Activated T-cell treated with anti-CD3 and anti-CD28 coated beads, Interleukin-2, amount 50 U/mL, for 72 hours (primary cell): Measurements from ENCODE around the gene VPS35L. TPM values are rescaled to one million over a fixed set of nuclear protein-coding genes. Genes with fewer than 3 reads are reported as not detected.

ENCODE experiments used
- ATAC-seq, 2 donors: fragments of 150-1000 bp; cut with Tn5 transposase; replicated peaks in 1 of 2; 2 replicates each; pipeline ENCODE4 v1.10.0; 2021; ENCODE audit warnings: moderate library complexity in 2 of 2, mild to moderate bottlenecking in 1 of 2
- DNase-seq, 2 donors: peaks; one replicate each; pipeline ENCODE4 v3.0.0; 2021 to 2022; ENCODE audit warnings: mixed read lengths in 1 of 2
- H3K27ac Mint-ChIP-seq: one replicate; pipeline ENCODE4 v1.8.0; 2022; ENCODE audit warnings: mild to moderate bottlenecking, moderate library complexity, mixed read lengths
- H3K27me3 Mint-ChIP-seq: one replicate; pipeline ENCODE4 v1.8.0; 2022; ENCODE audit warnings: low read depth, mixed read lengths
- H3K36me3 Mint-ChIP-seq, 2 donors: one replicate each; pipeline ENCODE4 v1.8.0; 2022; ENCODE audit warnings: mixed read lengths in 2 of 2, mild to moderate bottlenecking in 1 of 2; ENCODE audit not compliant: insufficient read depth in 2 of 2
- H3K4me1 Mint-ChIP-seq: one replicate; pipeline ENCODE4 v1.8.0; 2022; ENCODE audit warnings: low read depth, mixed read lengths
- H3K4me3 Mint-ChIP-seq, 2 donors: one replicate each; pipeline ENCODE4 v1.8.0; 2022; ENCODE audit warnings: mild to moderate bottlenecking in 2 of 2, mixed read lengths in 2 of 2, moderate library complexity in 2 of 2
- H3K9me3 Mint-ChIP-seq, 2 donors: one replicate each; pipeline ENCODE4 v1.8.0; 2022; ENCODE audit warnings: mixed read lengths in 2 of 2
- total RNA-seq, 2 donors: library from RNA; stranded (reverse); gene quantifications; one replicate each; pipeline ENCODE4 v1.2.3, GENCODE V29; 2022

The VPS35L gene
- total RNA-seq, 2 donors from 2014 or later = 46.5 to 57.8 TPM

DNA sequence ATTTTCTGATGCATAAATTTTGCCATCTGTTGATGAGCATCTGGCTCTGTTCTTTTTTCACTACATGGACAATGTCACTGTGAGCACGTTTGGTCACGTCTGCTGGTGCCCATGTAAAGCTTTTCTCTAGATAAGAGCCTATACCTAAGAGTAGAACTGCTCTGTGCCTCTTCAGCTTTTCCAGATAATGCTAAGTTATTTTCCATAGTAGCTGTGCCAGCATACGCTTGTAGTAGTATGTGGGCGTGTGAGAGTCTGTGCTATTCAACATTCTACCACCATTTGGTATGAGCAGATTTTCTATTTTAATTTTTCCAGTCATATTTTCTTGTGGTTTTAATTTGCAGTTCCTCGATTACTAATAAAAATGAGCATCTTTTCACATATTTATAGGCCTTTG lies 33.2 kb downstream of the VPS35L start:
- Mint-ChIP-seq H3K9me3 (no peaks in the 10 kb centered on the region), H3K27me3 (no peaks in the 10 kb centered on the region), H3K4me1 (peaks cover 10% of the 10 kb centered on the region), H3K4me3 (no peak overlapping the region), H3K36me3 (peaks cover 2% of the 10 kb centered on the region in 2 donors), H3K27ac (no peak overlapping the region)
- DNase-seq (no peak), ATAC-seq (no peak)

DNA sequence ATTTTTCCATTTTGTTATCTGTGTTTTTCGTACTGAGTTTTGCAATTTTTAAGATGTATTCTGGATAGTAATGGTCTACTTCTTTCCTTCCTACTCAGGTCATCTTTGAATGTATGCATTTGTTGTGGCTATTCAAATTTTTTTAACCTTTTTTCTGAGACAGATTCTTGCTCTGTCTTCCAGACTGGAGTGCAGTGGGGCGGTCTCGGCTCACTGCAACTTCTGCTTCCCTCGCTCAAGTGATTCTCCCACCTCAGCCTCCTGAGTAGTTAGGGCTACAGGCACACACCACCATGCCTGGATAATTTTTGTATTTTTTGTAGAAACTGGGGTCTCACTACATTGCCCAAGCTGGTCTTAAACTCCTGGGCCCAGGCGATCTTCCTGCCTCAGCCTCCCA lies 33.6 kb downstream of the VPS35L start:
- no peak overlapping the region for H3K4me3 Mint-ChIP-seq
- H3K36me3 Mint-ChIP-seq = peaks cover 2% of the 10 kb centered on the region in 2 donors
- no peak for ATAC-seq
- no peaks in the 10 kb centered on the region for H3K27me3 Mint-ChIP-seq
- no peak for DNase-seq
- H3K27ac Mint-ChIP-seq = no peak overlapping the region
- H3K9me3 Mint-ChIP-seq = no peaks in the 10 kb centered on the region
- peaks cover 10% of the 10 kb centered on the region for H3K4me1 Mint-ChIP-seq

DNA sequence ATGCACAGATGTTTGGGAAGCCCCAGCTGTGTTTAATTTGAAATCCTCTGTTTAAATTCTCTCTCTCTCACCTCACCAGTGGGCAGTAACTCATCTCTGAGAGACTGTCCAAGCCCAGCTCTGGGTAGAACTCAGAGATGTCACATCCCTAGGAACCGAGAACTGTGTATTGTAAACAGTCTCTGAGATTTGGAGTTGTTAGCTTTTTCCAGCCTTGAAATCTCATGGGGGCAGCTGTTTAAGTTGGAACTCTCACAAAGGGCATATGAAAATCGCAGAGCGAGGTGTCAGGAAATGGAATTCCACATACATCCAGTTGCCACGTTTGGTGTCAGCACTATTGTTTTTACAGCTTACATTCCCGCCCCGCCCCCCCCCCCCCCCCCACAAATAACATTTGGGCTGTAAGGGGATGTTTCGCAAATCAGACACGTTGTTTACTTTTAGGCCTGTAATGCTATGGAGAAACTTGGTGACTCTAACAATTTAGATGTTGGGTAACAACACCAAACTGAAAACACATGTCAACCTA lies 34.3 kb downstream of the VPS35L start:
- Mint-ChIP-seq H3K36me3 (peaks cover 2% of the 10 kb centered on the region in 2 donors), H3K4me1 (peaks cover 10% of the 10 kb centered on the region), H3K27me3 (no peaks in the 10 kb centered on the region), H3K27ac (no peak overlapping the region), H3K9me3 (no peaks in the 10 kb centered on the region), H3K4me3 (no peak overlapping the region)
- DNase-seq (no peak), ATAC-seq (no peak)

DNA sequence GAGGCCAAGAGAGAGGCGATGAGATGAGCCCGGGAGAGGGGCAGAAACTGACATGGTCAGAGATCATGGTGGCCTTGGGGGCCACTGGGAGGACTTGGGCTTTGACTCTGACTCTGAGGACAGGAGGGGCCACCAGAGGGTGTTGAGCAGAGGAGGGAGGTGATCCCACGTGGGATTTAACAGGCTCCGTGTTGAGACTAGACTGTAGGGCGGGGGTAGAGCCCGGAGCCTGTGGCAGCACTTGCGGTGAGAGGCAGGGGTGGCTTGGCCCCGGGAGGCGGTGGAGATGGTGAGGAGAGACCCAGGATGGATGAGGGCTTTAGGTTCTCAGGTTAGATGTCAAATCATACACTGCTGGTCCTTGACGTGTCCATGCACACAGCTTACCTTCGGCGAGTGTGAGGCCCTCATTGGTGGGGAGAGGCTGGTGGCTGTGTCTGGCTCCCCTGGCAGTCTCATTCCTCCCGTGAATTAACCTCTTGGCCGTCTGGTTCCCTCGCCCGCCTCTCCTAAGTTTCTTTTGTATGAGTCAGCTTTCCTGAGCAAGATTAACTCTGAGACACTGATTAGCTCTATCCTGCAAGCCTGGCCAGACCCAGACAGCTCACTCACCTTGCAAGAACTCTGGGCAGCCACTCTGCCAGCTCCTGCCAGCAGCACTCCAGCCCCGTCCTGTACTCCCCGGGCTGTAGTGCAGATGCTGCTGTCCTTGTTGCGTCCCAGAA lies 39.7 kb downstream of the VPS35L start:
- Mint-ChIP-seq H3K36me3 (peaks cover 0 to 2% of the 10 kb centered on the region in 2 donors), H3K4me1 (no peaks in the 10 kb centered on the region), H3K27ac (peak overlapping the region; percentile 71), H3K9me3 (no peaks in the 10 kb centered on the region), H3K4me3 (no peak overlapping the region), H3K27me3 (no peaks in the 10 kb centered on the region)
- DNase-seq (no peak), ATAC-seq (no peak)

DNA sequence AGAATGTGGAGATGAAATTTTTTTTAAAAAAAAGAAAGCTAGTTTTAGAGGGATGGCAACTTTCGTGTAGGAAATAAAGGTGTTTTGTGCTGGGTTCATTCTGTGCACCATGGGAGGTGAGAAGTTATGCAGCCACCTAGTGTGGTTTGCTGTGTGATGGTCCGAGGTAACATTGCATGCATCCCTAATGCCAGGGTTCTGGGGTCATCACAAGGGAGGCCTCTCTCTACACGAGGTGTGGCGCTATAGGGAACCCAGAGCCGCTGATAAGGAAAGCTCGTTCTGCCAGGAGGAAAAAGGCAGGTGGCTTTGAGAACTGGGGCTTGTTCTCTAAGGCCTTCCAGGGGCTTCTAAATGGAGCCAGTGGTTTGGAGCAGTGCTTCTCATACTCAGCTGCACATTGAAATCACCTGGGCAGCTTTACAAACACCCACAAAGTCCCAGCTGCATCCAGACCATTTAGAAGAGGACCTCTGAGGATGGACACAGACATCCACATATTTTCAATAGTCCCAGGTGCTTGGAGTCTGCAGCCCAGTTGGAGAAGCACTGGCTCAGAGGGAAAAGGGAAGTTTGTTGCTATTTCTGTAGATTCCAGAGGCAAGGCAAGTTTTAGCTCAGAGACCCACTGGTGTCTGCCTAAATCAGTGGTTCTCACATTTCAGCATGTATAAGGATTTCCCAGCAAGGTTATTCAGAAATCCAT lies 43.5 kb downstream of the VPS35L start:
- no peak for ATAC-seq
- no peak for DNase-seq
- Mint-ChIP-seq H3K9me3 (no peaks in the 10 kb centered on the region), H3K4me3 (no peak overlapping the region), H3K4me1 (no peaks in the 10 kb centered on the region), H3K27me3 (no peaks in the 10 kb centered on the region), H3K27ac (no peak overlapping the region), H3K36me3 (peaks cover 1 to 3% of the 10 kb centered on the region in 2 donors)

DNA sequence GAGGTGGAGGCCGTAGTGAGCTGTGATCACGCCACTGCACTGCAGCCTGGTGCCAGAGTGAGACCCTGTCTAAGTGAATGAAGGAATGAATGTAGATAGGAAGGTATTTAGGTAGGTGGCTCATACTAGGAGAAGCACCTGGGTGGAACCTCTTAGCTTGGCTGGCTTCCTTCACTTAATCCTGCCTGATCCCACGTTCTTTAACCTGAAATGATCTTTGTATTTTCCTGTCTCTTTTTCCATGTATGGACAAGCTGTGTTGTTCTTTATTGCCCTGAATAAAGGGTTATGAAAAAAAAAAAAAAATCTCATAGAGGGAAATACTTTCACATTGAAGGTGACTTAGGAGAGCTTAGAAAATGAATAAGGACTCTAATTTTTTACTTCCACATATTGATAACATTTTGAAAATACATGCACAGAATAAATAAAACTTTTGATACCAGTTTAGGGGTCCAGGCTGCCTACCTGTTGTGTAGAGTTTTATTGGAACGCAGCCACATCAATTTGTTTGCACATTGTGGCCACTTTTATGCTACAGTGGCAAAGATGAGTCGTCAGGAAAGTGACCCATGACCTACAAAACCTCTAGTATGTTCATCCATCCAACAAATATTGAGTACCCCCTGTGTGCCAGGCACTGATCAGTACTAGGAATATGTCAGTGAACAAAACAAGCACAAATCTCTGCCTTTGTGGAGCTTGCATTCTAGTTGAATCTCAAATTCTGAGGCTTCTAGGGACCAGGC lies 44.6 kb downstream of the VPS35L start:
- Mint-ChIP-seq H3K27me3 (no peaks in the 10 kb centered on the region), H3K36me3 (peaks cover 3 to 6% of the 10 kb centered on the region in 2 donors), H3K9me3 (no peaks in the 10 kb centered on the region), H3K4me3 (no peak overlapping the region), H3K4me1 (no peaks in the 10 kb centered on the region), H3K27ac (no peak overlapping the region)
- DNase-seq (no peak), ATAC-seq (no peak)

DNA sequence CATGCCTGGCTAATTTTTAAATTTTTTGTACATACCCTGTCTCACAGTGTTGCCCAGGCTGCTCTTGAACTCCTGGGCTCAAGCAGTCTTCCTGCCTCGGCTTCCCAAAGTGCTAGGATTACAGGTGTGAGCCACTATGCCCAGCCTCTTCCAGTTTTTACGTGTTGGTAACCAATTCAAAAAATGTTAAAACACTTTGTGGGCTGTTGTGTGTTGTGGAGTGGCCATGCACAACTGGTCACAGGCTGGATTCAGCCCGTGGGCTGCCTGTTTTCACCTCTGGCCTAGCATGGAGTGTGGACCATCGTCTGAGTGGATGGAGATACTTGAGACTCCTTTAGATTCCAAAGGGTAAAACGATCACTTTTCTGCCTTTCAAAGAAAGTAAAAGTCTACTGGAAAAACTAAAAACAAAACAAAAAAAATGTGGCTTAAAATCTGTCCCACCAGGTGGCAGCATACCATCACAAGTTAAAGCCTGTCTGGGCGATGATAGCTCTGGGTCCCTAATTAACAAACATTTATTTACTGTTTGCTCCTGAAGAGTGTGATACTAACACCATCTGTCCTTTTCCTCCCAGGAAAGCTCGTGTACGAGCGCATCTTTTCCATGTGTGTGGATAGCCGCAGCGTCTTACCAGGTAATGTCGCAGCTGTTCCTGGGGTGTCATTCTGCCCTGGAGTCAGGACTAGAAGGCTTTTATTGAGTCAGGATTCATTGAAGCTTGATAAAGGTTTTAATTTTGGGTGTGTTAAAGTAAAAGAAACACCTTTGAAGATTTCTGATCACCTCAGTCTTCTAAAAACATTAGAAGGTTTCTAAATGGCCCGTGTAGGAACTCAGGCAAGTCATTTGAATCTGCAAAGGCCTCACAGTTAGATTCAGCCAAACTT lies 45.8 kb downstream of the VPS35L start:
- Mint-ChIP-seq H3K9me3 (no peaks in the 10 kb centered on the region), H3K36me3 (peaks cover 3 to 9% of the 10 kb centered on the region in 2 donors), H3K4me3 (no peak overlapping the region), H3K27ac (no peak overlapping the region), H3K27me3 (no peaks in the 10 kb centered on the region), H3K4me1 (no peaks in the 10 kb centered on the region)
- ATAC-seq (no peak), DNase-seq (peak; percentile 14 to 28)

DNA sequence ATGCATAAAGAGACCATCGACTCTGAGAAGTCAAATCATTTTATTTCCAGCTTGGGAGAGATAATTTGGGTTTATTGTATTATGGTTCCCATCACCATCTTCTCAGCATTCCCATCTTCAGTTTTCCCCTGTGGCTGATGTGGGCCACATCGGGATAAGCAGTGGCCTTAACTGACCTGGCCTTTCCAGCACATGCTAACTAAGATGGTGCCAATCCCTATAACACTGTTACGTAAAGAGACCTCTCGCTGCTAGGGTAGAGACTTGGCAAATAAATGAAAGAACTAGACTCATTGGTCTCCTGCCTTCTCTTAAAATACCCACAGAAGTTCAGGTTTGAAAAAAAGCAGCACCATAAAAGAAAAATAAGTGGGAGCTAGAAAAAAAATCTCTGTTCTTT lies 49.4 kb downstream of the VPS35L start:
- no peak for DNase-seq
- peaks cover 3 to 15% of the 10 kb centered on the region in 2 donors for H3K36me3 Mint-ChIP-seq
- no peaks in the 10 kb centered on the region for H3K27me3 Mint-ChIP-seq
- no peaks in the 10 kb centered on the region for H3K4me1 Mint-ChIP-seq
- no peak overlapping the region for H3K4me3 Mint-ChIP-seq
- no peak for ATAC-seq
- no peak overlapping the region for H3K27ac Mint-ChIP-seq
- H3K9me3 Mint-ChIP-seq = no peaks in the 10 kb centered on the region

DNA sequence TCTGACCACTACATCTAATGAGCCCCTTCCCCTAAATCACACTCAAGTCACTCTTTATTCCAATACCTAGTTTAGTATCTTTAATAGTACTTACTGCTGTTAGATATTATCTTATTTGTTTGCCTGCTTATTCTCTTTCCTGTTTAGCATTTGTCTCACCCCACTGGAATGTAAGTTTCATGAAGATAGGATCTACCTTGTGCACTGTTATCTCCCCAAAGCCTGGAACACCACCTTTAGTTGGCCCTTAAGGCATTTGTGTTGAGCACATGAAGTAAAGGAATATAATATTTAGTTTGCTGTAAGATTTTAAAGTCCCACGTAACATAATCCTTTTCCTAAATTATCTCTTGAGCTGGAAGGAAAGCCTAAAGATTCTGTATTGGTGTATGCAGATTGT lies 50.2 kb downstream of the VPS35L start:
- DNase-seq (no peak), ATAC-seq (no peak)
- Mint-ChIP-seq H3K27ac (no peak overlapping the region), H3K36me3 (peaks cover 4 to 16% of the 10 kb centered on the region in 2 donors), H3K9me3 (no peaks in the 10 kb centered on the region), H3K27me3 (no peaks in the 10 kb centered on the region), H3K4me1 (no peaks in the 10 kb centered on the region), H3K4me3 (no peak overlapping the region)

DNA sequence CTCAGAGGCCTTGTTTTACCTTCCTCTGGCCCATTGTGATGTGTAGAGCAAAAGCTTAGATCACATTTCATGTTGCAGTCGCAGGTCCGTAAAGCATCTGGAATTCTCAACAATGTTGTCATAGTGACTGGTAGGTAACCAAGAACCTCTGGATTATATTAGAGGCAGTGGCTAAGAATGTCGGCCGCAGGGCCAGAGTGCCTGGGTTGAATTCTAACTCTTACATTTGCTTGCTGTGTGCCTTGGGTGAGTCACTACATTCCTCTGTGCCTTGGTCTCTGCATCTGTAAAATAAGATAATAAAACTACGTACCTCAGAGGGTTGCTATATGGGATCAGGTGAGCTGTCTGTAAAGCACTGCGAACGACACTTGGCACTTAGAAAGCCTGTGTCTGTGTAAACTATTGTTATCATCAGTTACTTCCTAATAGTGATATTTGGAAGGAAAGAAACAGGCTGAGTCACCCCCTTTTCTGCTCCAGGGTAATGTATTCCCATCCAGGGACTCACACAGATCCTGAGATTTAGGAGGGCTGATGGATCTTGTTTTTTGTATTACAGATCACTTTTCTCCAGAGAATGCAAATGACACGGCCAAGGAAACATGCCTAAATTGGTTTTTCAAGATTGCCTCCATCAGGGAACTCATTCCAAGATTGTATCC lies 52.2 kb downstream of the VPS35L start:
- ATAC-seq = no peak
- H3K27ac Mint-ChIP-seq = no peak overlapping the region
- no peak overlapping the region for H3K4me3 Mint-ChIP-seq
- H3K27me3 Mint-ChIP-seq = no peaks in the 10 kb centered on the region
- DNase-seq = no peak
- H3K36me3 Mint-ChIP-seq = peaks cover 3 to 17% of the 10 kb centered on the region in 2 donors
- no peaks in the 10 kb centered on the region for H3K9me3 Mint-ChIP-seq
- no peaks in the 10 kb centered on the region for H3K4me1 Mint-ChIP-seq

DNA sequence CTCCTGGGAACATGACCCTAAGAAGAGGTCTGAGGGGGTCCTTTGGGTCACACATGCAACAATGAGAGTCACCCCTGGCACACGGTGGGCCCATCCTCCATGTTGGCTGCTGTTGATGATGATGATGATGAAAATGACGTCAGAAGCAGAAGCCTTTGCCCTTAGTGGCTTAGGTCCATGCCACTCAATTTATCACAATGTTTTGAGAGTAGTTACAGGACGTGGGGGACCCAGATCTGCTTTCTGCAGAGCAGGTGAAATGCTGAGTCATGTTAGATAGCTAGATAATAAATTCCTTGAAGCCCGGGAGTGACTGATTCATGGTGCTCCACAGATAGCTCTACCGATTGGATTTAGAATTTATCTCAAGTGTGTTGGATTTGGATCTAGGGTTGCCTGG lies 53.9 kb downstream of the VPS35L start:
- Mint-ChIP-seq H3K4me3 (no peak overlapping the region), H3K27me3 (no peaks in the 10 kb centered on the region), H3K9me3 (no peaks in the 10 kb centered on the region), H3K36me3 (peaks cover 1 to 15% of the 10 kb centered on the region in 2 donors), H3K27ac (no peak overlapping the region), H3K4me1 (no peaks in the 10 kb centered on the region)
- DNase-seq (no peak), ATAC-seq (no peak)

DNA sequence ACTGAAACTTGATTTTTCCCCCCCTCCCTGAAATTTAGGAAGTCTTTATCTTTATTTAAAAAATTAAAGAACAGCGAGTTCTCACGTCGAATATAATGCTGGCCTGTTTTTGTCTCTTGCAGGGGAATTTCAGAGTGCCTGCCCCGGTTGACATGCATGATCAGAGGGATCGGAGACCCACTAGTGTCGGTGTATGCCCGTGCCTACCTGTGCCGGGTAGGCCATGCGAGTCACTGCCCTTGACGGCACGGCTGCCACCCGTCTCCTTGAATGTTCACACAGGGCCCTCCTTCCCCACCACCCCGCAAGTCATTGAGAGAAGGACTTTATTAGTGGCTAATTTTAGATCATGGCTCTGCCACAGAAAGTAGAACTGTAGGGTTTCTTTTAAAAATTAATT lies 54.7 kb downstream of the VPS35L start:
- no peak overlapping the region for H3K4me3 Mint-ChIP-seq
- no peak overlapping the region for H3K27ac Mint-ChIP-seq
- no peaks in the 10 kb centered on the region for H3K4me1 Mint-ChIP-seq
- no peak for DNase-seq
- no peak for ATAC-seq
- no peaks in the 10 kb centered on the region for H3K27me3 Mint-ChIP-seq
- peaks cover 1 to 14% of the 10 kb centered on the region in 2 donors for H3K36me3 Mint-ChIP-seq
- H3K9me3 Mint-ChIP-seq = no peaks in the 10 kb centered on the region
